CD4-positive, alpha-beta T cell (primary cell): ENCODE data around the gene POLR2C. TPM values are rescaled to one million over a fixed set of nuclear protein-coding genes. Genes with fewer than 3 reads are reported as not detected.
A peak's percentile ranks its signal among the peaks of the same experiment; 100 is the strongest.

ENCODE experiments used
- ATAC-seq: fragments of 200-7000 bp; cut with Tn5 transposase; one replicate; pipeline ENCODE4 v1.10.0; 2022; ENCODE audit warnings: mild to moderate bottlenecking; ENCODE audit not compliant: poor library complexity
- CTCF ChIA-PET: fragments of 350-600 bp; sonication (Branson Sonifier 250); formaldehyde crosslinking; loops from one replicate; lab custom pipeline; 2021; ENCODE audit warnings: antibody characterized with exemption, inconsistent platforms; lab: Charles Lee
- POLR2A ChIA-PET: fragments of 350-600 bp; sonication (Branson Sonifier 250); formaldehyde crosslinking; loops from one replicate; lab custom pipeline; 2021; ENCODE audit warnings: antibody characterized with exemption, inconsistent platforms; lab: Charles Lee
- DNase-seq, 14 experiments: peaks; one replicate each; pipeline ENCODE4 v3.0.0-alpha.2; 2013 to 2020; ENCODE audit warnings: mixed read lengths in 2 of 14
- H3K27ac ChIP-seq, 2 donors: one replicate each; pipeline versions ENCODE4 v1.5.1 to v1.7.0; 2013; ENCODE audit warnings: low read length in 2 of 2, low read depth in 1 of 2, mild to moderate bottlenecking in 1 of 2
- H3K27me3 ChIP-seq, 2 experiments: 1 replicate in 1 of 2; 2 replicates in 1 of 2; pipeline versions ENCODE4 v1.6.1 to v1.7.0; 2013; ENCODE audit warnings: low read length in 2 of 2, control low read depth in 1 of 2, mild to moderate bottlenecking in 1 of 2, moderate library complexity in 1 of 2; ENCODE audit not compliant: insufficient read depth in 2 of 2, control insufficient read depth in 1 of 2
- H3K36me3 ChIP-seq: one replicate; pipeline ENCODE4 v1.6.1; 2013; ENCODE audit warnings: low read length, control low read depth; ENCODE audit not compliant: insufficient read depth
- H3K4me1 ChIP-seq: one replicate; pipeline ENCODE4 v1.6.1; 2013; ENCODE audit warnings: low read length, control low read depth; ENCODE audit not compliant: insufficient read depth
- H3K4me3 ChIP-seq: one replicate; pipeline ENCODE4 v1.5.1; 2013; ENCODE audit warnings: mild to moderate bottlenecking, low read length, moderate library complexity
- H3K9me3 ChIP-seq, 2 experiments: 1 replicate in 1 of 2; 2 replicates in 1 of 2; pipeline versions ENCODE4 v1.6.1 to v1.7.0; 2013; ENCODE audit warnings: low read length in 2 of 2, mild to moderate bottlenecking in 2 of 2, control low read depth in 1 of 2, moderate library complexity in 1 of 2; ENCODE audit not compliant: control insufficient read depth in 1 of 2, insufficient read depth in 1 of 2
- H3K27ac Mint-ChIP-seq: one replicate; pipeline ENCODE4 v1.8.0; 2020; ENCODE audit warnings: mixed read lengths
- H3K27me3 Mint-ChIP-seq: one replicate; pipeline ENCODE4 v1.8.0; 2021; ENCODE audit warnings: mixed read lengths
- H3K36me3 Mint-ChIP-seq: one replicate; pipeline ENCODE4 v1.8.0; 2021; ENCODE audit warnings: low read depth, mixed read lengths
- H3K4me1 Mint-ChIP-seq: one replicate; pipeline ENCODE4 v1.8.0; 2021; ENCODE audit warnings: low read depth, mixed read lengths
- H3K4me3 Mint-ChIP-seq: one replicate; pipeline ENCODE4 v1.8.0; 2020; ENCODE audit warnings: mild to moderate bottlenecking, mixed read lengths
- H3K9me3 Mint-ChIP-seq: one replicate; pipeline ENCODE4 v1.8.0; 2020; ENCODE audit warnings: mixed read lengths
- CTCF ChIP-seq: fragments of 200-600 bp; IDR thresholded peaks from one replicate; pipeline ENCODE4 v1.8.0; 2022; ENCODE audit warnings: antibody characterized with exemption, mild to moderate bottlenecking
- intact Hi-C, 2 experiments: fragments of 100-400 bp; cut with DNase I in 1 of 2; cut with micrococcal nuclease in 1 of 2; formaldehyde crosslinking; loops; one replicate each; pipeline versions ENCODE4 v1.15.1 to v1.9.0; 2023 to 2025; cut with DNase I, micrococcal nuclease
- total RNA-seq, 174 experiments: library from RNA in 2 of 174; stranded (reverse) in 2 of 174; gene quantifications; one replicate each; pipeline ENCODE4 v1.2.3 and lab custom pipeline; 2021 to 2026

Gene POLR2C
- total RNA-seq, 2 experiments from 2014 or later = 124 to 125 TPM

DNA sequence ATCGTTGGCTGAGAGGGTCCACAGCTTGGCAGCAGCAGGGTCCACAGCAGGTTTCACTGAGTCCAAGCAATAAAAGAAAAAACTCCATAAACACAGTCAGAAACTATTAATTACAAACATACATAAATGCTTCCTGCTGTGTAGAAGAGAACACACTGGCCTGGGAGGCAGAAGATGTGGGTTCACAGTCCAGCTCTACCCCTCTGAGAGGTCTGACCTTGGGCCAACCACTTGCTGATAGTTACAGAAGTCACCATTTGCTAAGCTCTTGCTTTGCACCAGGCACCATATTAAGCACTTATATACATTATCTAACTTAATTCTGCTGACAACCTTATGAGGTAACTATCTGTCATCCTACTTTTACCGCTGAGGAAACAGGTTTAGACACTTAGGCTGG, 30.0 kb upstream of the POLR2C start:
- Mint-ChIP-seq H3K36me3 (peaks cover 88% of the 10 kb centered on the region), H3K4me3 (no peak overlapping the region), H3K27me3 (no peaks in the 10 kb centered on the region), H3K9me3 (no peaks in the 10 kb centered on the region), H3K4me1 (peaks cover 35% of the 10 kb centered on the region), H3K27ac (peak overlapping the region; percentile 84)
- H3K4me3 ChIP-seq = no peak overlapping the region
- no peak for ATAC-seq
- H3K27me3 ChIP-seq = no peaks in the 10 kb centered on the region
- intact Hi-C loops = no loop called here
- H3K36me3 ChIP-seq = peaks cover 89% of the 10 kb centered on the region
- peaks cover 22% of the 10 kb centered on the region for H3K4me1 ChIP-seq
- H3K9me3 ChIP-seq = no peaks in the 10 kb centered on the region
- POLR2A ChIA-PET = interaction anchor here (1.3 to 2.7 kb wide), 3 partner anchors 14 to 30 kb away, joined by 5 to 18 read pairs (median 12); partner anchors contain the start of genes CIAPIN1, COQ9 and POLR2C
- CTCF ChIA-PET = interaction anchor here (1.5 to 1.9 kb wide), 3 partner anchors 14 to 87 kb away, joined by 3 to 9 read pairs (median 3); partner anchors contain the start of genes CIAPIN1 and COQ9
- H3K27ac ChIP-seq = peak overlapping the region in 1 of 2 donors; percentile 38
- no peak for TF ChIP-seq CTCF
- DNase-seq = no peak

DNA sequence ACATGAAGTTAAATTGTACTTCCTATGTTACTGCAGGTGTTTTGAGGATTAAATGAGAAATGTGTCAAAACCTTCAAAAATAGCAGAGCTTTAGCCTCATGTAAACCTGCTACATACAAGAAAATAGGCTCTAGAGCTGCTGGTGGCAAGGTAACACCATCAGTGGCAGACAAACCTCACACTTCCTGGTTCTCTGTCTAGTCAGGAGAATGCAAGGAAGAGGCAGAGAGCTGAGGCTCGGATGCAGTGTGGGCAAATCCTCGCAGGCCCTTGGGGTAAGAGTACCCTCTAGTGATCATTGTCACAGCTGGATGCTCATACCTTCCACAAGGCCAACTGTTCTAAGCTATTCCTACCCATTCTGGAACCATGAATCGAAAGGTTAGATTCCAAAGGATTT, 29.5 kb upstream of the POLR2C start:
- Mint-ChIP-seq H3K36me3 (peaks cover 88% of the 10 kb centered on the region), H3K9me3 (no peaks in the 10 kb centered on the region), H3K4me1 (peaks cover 35% of the 10 kb centered on the region), H3K27me3 (no peaks in the 10 kb centered on the region), H3K4me3 (no peak overlapping the region), H3K27ac (peak overlapping the region; percentile 84)
- intact Hi-C loops = no loop called here
- ChIA-PET POLR2A (interaction anchor here (1.3 to 2.7 kb wide), 3 partner anchors 14 to 29 kb away, joined by 5 to 18 read pairs (median 12); partner anchors contain the start of genes CIAPIN1, COQ9 and POLR2C), CTCF (interaction anchor here (1.4 to 1.9 kb wide), 3 partner anchors 14 to 87 kb away, joined by 3 to 9 read pairs (median 3); partner anchors contain the start of genes CIAPIN1 and COQ9)
- Histone ChIP-seq H3K36me3 (peaks cover 88% of the 10 kb centered on the region), H3K9me3 (no peaks in the 10 kb centered on the region), H3K27ac (peak overlapping the region in 1 of 2 donors; percentile 38), H3K4me3 (no peak overlapping the region), H3K4me1 (peaks cover 22% of the 10 kb centered on the region), H3K27me3 (no peaks in the 10 kb centered on the region)
- peak; percentile 41 for ATAC-seq
- DNase-seq = peak in 1 of 14 experiments; percentile 43
- TF ChIP-seq CTCF = no peak

GRCh38 chr16:57434003-57434402, 28.5 kb upstream of the POLR2C start:
- peak; percentile 89 for ATAC-seq
- peak overlapping the region in 1 of 2 donors; percentile 3 for H3K27ac ChIP-seq
- no peaks in the 10 kb centered on the region for H3K9me3 Mint-ChIP-seq
- peaks cover 87% of the 10 kb centered on the region for H3K36me3 ChIP-seq
- no peak for TF ChIP-seq CTCF
- peak in 5 of 14 experiments; percentile 22 to 51 (median 45) for DNase-seq
- H3K27me3 ChIP-seq = no peaks in the 10 kb centered on the region
- intact Hi-C loops = no loop called here
- H3K27me3 Mint-ChIP-seq = no peaks in the 10 kb centered on the region
- H3K36me3 Mint-ChIP-seq = peaks cover 88% of the 10 kb centered on the region
- H3K4me3 ChIP-seq = no peak overlapping the region
- peak overlapping the region; percentile 84 for H3K27ac Mint-ChIP-seq
- POLR2A ChIA-PET = interaction anchor here (1.0 to 2.7 kb wide), 3 partner anchors 12 to 28 kb away, joined by 3 to 18 read pairs (median 12); partner anchors contain the start of genes CIAPIN1, COQ9 and POLR2C
- CTCF ChIA-PET = interaction anchor here (1.4 to 1.9 kb wide), 3 partner anchors 13 to 86 kb away, joined by 3 to 9 read pairs (median 3); partner anchors contain the start of genes CIAPIN1 and COQ9
- H3K4me1 Mint-ChIP-seq = peaks cover 38% of the 10 kb centered on the region
- H3K9me3 ChIP-seq = no peaks in the 10 kb centered on the region
- peak overlapping the region; percentile 11 for H3K4me3 Mint-ChIP-seq
- H3K4me1 ChIP-seq = peaks cover 22% of the 10 kb centered on the region
